Subcutaneous adipose tissue (tissue), 4 donors: Measurements from ENCODE around the gene NAA30. TPM values are rescaled to one million over a fixed set of nuclear protein-coding genes. Genes with fewer than 3 reads are reported as not detected.

Experiments
- total RNA-seq, 4 donors: library from RNA; depleted of rRNA; stranded (reverse); fragments of >200 nt; gene quantifications; one replicate each; pipeline ENCODE4 v1.1.0, GENCODE V29; 2016
- TF ChIP-seq, protein P1 (sequence below): fragments of 450-650 bp; IDR thresholded peaks from one replicate; pipeline ENCODE4 v1.5.1; 2016; ENCODE audit warnings: low read depth, mild to moderate bottlenecking, control low read depth, antibody characterized with exemption, moderate library complexity

The NAA30 gene
- total RNA-seq, 4 donors from 2014 or later = 15.1 to 26.7 (median 20.6) TPM

DNA sequence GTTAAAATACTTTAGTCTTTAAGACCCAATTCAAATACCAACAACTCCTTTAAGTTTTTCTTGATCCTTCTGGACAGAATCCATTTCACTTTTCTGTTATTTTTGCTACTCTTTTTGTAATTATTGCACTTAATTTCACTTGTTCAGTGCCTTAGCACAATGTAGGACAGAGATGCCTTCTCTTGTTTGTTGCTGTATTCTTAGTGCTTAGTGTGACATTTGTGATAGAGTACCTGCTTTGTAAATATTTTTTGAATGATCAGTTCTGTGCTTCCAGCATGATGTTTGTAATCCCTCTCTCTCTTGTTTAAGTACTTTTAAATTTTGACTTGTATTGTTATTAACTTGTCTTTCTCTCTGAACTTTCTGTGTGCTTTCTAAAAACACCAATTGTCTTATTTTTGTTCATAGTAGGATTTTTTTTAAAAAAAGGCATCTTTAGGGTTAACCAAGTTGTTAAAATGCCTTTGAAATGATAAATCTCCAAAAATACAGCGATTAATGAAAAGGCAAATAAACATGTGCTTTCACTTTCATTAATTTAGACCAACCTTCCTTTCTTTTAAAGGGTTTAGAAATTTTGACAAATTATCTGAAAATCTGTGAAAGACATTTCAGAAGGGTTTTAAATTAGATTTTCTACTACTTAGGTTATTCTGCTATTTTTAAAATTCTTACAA, 11.9 kb downstream of the NAA30 start:
- TF ChIP-seq, protein P1, sequence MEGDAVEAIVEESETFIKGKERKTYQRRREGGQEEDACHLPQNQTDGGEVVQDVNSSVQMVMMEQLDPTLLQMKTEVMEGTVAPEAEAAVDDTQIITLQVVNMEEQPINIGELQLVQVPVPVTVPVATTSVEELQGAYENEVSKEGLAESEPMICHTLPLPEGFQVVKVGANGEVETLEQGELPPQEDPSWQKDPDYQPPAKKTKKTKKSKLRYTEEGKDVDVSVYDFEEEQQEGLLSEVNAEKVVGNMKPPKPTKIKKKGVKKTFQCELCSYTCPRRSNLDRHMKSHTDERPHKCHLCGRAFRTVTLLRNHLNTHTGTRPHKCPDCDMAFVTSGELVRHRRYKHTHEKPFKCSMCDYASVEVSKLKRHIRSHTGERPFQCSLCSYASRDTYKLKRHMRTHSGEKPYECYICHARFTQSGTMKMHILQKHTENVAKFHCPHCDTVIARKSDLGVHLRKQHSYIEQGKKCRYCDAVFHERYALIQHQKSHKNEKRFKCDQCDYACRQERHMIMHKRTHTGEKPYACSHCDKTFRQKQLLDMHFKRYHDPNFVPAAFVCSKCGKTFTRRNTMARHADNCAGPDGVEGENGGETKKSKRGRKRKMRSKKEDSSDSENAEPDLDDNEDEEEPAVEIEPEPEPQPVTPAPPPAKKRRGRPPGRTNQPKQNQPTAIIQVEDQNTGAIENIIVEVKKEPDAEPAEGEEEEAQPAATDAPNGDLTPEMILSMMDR = no peak

DNA sequence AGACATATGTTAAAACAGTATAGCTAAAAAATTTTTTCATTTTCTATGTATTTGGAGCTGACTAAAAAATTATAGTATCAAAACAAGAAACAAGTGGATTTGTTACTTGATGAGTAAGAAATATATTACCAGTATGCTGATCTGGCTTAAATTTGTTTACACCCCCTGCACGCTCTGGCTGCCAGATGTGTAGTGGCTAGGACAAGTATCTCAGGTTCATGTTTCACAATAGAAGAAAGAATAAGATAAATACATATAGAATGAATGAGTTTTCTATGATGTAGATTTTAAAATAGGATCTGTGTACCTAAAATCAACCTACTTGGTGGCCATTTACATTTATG, 13.1 kb downstream of the NAA30 start:
- TF ChIP-seq, protein P1 = no peak

DNA sequence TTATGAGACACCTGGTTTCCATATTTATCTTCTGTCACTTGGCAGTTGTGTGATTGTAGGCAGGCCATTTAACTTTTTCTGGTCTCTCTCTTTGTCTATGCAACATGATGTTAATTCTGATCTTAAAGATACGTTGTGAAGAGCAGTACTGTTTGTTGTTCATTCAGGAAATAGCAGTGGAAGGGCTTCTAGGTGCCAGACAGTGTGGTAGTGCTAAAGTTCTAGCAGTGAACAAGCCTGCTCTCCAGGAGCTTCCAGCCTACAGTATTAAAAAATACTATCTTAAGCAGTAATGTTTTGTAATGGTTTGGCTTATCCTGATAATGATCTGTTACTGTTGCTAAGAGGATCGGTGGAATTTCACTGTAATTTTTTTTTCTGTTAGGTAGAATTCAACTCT, 15.2 kb downstream of the NAA30 start:
- TF ChIP-seq, protein P1 = no peak

DNA sequence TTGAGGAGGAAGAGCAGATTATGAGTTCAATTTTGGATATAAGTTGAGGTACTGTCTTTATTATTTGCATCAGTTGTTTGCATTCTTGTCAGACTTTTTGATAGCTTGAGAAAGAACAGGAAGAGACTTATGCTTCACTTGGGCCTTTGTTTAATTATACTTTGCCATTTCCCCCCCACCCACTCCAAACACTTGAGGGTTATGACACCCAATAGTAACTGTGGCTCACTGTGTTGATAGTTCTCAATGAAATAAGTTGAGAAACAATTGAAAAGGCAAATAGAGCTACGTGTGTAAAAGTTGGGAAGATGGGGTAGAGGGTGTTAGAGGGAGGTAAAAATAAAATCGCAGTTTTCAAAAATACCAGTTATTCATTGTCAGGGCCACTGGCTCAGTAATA, 17.7 kb downstream of the NAA30 start:
- TF ChIP-seq, protein P1 = no peak

DNA sequence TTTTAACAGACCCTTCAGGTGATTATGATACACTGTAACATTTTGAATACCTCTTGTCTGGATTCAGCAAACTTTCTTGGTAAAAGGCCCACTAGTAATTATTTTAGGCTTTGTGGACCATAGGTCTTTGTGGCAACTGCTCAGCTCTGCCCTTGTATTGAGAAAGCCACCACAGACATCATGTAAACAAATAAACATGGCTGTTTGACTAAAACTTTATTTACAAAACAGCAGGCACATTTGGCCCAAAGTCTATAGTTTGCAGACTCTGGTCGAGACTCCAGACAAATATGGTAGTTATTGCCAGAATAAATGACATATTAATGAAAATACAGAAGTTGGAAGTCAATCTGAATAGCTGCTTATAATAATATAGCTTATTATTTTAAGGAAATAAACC, 18.2 kb downstream of the NAA30 start:
- TF ChIP-seq, protein P1 = no peak

DNA sequence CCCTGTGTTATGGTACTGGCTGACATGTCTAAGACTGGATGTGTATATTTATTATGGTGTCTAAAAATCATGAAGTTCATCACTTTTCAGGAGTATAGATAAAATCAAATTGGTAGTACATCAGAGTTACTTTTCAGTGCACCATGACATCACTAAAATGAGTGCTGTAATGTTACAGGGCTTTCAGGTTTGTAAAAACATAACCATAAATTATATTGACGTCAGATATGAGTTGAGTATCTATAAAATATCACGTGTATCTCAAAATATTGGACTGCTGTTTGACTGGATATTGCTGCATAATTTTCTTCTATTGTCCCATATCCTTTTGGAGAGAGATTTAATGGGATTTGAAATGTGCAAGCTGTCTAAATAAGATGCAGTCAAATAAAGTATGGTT, 22.0 kb downstream of the NAA30 start:
- TF ChIP-seq, protein P1 = no peak

DNA sequence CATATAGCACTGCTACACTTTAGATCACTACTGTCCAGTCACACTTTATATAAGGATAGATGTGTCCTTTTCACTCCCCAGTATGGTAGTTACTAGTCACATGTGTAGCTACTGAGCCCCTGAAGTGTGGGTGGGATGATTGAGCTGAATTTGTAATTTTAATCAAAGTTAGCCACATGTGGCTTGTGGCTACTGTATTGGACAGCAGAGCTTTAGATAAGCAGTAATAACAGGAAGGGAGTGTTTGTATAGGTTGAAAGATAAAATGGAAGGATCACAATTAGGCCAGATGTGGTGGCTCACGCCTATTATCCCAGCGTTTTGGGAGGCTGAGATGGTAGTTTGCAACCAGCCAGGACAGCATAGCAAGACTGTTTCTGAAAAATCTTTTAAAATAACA, 23.5 kb downstream of the NAA30 start:
- TF ChIP-seq, protein P1 = no peak
